Measurements from ENCODE around the gene ACYP2. TPM values are rescaled to one million over a fixed set of nuclear protein-coding genes. Genes with fewer than 3 reads are reported as not detected.
"Not testable (repeated sequence)": the region's sequence is repeated elsewhere in the genome, so short reads cannot be mapped to it uniquely, and the experiment has no call there.

ACYP2 gene
- total RNA-seq, 1 donor = 10.7 TPM

GRCh38 chr2:54318821-54319220, 203.4 kb downstream of the ACYP2 start:
- Histone ChIP-seq H3K9me3 (ENCODE audit: low read depth, low read length) (no peaks in the 10 kb centered on the region), H3K4me3 (ENCODE audit: low read length) (no peak overlapping the region), H3K4me1 (ENCODE audit: insufficient read depth, low read length) (no peaks in the 10 kb centered on the region), H3K27me3 (ENCODE audit: insufficient read depth, low read length) (peaks cover 3% of the 10 kb centered on the region)

DNA sequence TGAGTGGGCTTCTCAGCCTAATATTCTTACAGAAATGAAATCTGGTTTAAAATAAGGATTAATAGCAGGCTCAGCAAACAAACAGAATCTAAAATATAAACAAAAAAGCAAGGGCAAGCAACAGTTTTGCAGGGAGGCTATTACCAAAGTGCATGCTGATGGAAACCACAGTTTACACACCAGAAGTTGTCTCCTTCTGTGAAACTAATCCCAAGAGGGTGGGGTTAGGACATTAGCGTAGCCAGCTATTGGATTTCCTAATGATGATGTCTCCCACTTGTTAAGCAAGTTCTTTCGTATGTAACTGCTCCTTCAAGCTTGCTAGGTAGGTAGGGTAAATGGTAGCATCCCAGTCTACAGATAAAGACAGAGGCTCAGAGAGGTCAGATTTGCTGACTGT, 205.6 kb downstream of the ACYP2 start:
- H3K4me3 ChIP-seq (ENCODE audit: low read length) = no peak overlapping the region
- peaks cover 3% of the 10 kb centered on the region for H3K27me3 ChIP-seq (ENCODE audit: insufficient read depth, low read length)
- no peaks in the 10 kb centered on the region for H3K4me1 ChIP-seq (ENCODE audit: insufficient read depth, low read length)
- no peaks in the 10 kb centered on the region for H3K9me3 ChIP-seq (ENCODE audit: low read depth, low read length)

- H3K27me3 ChIP-seq (ENCODE audit: insufficient read depth, low read length); H3K4me1 ChIP-seq (ENCODE audit: insufficient read depth, low read length); H3K9me3 ChIP-seq (ENCODE audit: low read depth, low read length); H3K4me3 ChIP-seq (ENCODE audit: low read length): not testable (repeated sequence)
Observed at GRCh38 chr2:54324517-54324916, 209.1 kb downstream of the ACYP2 start.

DNA sequence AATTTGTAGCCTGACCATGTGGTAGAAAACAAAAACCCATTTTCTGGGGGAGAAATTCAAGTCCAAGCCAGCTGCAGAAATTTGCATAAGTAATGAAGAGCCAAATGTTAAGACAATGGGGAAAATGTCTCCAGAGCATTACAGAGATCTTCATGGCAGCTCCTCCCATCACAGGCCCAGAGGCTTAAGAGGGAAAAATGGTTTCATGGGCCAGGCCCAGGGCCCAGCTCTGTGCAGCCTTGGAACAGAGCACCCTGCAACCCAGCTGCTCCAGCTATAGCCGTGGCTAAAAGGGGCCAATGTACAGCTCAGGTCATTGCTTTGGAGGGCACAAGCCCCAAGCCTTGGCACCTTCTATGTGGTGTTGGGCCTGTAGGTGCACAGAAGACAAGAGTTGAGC, 209.7 kb downstream of the ACYP2 start:
- H3K4me3 ChIP-seq (ENCODE audit: low read length) = no peak overlapping the region
- no peaks in the 10 kb centered on the region for H3K9me3 ChIP-seq (ENCODE audit: low read depth, low read length)
- peaks cover 4% of the 10 kb centered on the region for H3K4me1 ChIP-seq (ENCODE audit: insufficient read depth, low read length)
- peaks cover 14% of the 10 kb centered on the region for H3K27me3 ChIP-seq (ENCODE audit: insufficient read depth, low read length)

GRCh38 chr2:54329482-54330161, 214.2 kb downstream of the ACYP2 start:
- peaks cover 25% of the 10 kb centered on the region for H3K27me3 ChIP-seq (ENCODE audit: insufficient read depth, low read length)
- H3K9me3 ChIP-seq (ENCODE audit: low read depth, low read length) = no peaks in the 10 kb centered on the region
- H3K4me1 ChIP-seq (ENCODE audit: insufficient read depth, low read length) = peaks cover 16% of the 10 kb centered on the region
- no peak overlapping the region for H3K4me3 ChIP-seq (ENCODE audit: low read length)

DNA sequence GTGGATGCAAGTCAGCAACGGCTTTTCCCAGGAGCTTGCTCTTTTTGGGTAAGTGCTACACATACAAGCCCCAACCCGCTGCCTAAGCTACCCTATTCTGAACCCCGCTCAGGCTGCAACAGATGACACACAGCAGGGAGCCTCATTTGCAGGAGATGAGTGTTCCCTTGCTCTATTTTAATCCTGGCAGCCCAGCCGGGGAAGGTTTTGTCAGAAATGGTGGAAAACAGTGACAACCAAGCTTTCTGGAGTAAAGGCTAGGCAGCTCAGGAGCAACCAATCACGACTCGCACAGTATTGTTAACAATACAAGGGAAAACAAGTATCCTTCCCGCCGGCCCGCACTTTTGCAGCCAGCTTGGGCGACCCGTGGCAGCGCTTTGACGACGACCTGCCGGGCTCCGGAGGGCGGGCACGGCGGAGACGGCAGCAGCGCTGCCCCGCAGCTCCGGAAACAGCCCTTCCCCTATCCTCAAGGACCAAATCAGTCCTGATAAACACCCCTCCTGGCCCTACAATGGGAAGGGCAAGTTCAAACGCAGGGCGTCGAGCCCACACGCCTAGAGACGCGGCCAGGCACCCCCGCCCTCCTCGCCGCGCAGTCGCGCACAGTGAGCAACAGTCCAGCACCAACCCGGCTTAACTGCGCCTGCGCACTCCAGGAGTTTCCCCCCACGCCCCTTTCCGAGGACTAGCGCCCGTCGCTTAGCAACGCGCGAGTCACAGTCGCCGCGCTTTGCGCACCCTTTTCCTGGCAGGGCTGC, 214.9 kb downstream of the ACYP2 start:
- Histone ChIP-seq H3K27me3 (ENCODE audit: insufficient read depth, low read length) (peaks cover 25% of the 10 kb centered on the region), H3K4me3 (ENCODE audit: low read length) (peak overlapping the region; percentile 32), H3K9me3 (ENCODE audit: low read depth, low read length) (no peaks in the 10 kb centered on the region), H3K4me1 (ENCODE audit: insufficient read depth, low read length) (peaks cover 16% of the 10 kb centered on the region)

DNA sequence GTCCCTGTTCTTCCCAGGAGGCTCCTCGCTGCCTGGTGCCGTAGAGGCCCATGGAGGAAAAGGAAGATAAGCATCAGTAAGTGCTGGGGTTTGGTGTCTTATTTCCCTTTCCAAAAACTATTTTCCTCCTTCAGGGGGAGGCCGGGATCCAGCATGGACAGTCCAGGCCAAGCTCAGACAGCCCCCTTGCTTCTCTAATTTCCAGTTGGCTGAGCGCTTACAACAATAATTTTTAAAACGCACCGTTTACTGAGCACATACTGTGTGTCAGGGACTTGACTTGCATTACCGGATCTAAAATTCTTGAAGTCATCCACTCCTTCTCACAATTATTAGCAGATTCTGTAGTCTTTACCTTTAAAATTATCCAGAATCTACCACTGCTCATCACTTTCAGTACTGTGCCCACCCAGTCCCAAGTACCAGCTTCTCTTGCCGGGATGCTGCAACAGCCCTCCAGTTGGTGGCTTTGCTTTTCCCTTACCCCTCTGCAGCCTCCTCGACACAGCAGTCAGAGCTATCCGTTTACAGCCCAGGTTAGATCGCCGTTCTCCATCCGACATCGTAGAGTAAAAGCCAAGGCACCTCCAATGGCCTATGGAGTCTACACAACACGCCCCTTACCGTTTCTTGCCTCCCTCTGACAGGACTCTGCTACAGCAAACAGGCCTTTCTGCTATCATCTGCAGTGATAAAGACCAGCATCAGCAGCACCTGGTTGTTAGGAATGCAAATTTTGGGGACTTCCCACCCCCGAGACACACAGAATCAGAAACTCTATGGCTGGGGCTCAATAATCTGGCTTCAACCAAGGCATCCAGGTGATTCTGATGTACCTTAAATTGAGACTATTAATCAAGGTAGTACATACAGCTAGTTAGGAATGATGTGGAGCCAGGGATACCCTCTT, 215.8 kb downstream of the ACYP2 start:
- Histone ChIP-seq H3K4me1 (ENCODE audit: insufficient read depth, low read length) (peaks cover 16% of the 10 kb centered on the region), H3K27me3 (ENCODE audit: insufficient read depth, low read length) (peaks cover 25% of the 10 kb centered on the region), H3K4me3 (ENCODE audit: low read length) (peak overlapping the region; percentile 32), H3K9me3 (ENCODE audit: low read depth, low read length) (no peaks in the 10 kb centered on the region)

DNA sequence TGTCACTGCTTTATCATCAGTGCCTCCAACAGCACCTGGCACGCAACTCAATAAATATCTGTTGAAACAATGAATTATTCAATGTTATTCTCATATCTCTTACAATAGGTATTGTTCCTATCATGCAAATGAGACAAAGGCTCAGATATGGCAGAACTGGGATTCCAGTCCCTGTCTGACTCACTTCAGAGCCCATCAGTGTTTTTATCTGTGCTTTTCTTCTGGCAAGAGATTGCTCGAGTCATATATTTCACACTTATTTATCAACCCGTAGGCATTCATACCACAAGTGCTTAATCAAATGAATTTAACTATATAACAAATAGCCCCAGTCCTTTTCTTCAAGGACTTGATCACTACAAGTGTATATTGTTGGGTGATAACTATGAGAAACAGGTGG, 217.0 kb downstream of the ACYP2 start:
- peaks cover 25% of the 10 kb centered on the region for H3K27me3 ChIP-seq (ENCODE audit: insufficient read depth, low read length)
- no peak overlapping the region for H3K4me3 ChIP-seq (ENCODE audit: low read length)
- peaks cover 16% of the 10 kb centered on the region for H3K4me1 ChIP-seq (ENCODE audit: insufficient read depth, low read length)
- H3K9me3 ChIP-seq (ENCODE audit: low read depth, low read length) = no peaks in the 10 kb centered on the region

DNA sequence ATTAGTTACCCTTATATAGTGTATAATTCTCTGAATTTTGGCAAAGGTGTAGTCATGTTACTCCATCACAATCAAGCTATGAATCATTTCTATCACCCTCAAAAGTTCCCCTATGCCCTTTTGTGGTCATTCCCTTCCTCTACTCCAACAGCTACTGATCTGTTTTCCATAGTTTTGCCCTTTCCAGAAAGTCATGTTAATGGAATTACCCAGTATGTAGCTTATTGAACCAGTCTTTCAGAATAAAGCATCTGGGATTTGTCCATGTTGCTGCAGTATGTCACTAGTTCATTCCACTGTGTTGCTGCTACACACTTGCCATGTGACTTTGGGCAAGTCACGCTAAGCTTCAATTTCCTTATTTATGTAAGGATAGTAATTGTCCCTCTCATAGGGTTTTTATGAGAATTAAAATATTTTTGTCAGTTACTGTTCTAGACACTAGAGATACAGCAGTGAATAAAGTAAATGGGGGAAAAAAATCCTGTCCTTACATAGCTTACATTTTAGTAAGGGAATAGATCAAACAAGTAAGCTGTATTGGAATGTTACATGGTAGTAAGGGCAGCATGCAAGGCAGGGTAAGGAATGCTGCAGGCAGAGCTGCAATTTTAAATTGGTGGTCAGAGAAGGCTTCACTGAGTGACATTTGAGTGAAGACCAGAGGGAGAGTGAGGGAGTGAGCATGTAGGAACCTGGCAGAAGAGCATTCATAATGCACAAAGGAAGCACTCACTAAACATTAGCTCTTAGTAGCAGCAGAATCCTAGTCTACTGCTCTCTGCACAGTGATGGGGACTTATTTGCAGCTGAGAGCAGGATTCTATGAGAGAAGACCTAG, 220.9 kb downstream of the ACYP2 start:
- peaks cover under 1% of the 10 kb centered on the region for H3K4me1 ChIP-seq (ENCODE audit: insufficient read depth, low read length)
- H3K27me3 ChIP-seq (ENCODE audit: insufficient read depth, low read length) = peaks cover 7% of the 10 kb centered on the region
- no peaks in the 10 kb centered on the region for H3K9me3 ChIP-seq (ENCODE audit: low read depth, low read length)
- no peak overlapping the region for H3K4me3 ChIP-seq (ENCODE audit: low read length)

DNA sequence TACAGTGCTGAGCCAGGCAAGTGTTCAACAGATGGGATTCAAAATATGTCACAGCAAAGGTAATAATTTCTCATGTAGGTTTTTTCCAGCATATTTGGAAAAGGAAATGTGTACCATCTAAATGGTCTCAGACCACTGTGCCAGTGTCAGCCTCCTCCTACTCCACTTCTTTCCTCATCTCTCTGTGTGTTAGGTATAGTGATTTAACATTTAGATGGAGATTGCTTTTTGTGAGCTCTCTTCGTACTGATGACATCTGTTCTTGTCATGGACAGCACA, 221.5 kb downstream of the ACYP2 start:
- Histone ChIP-seq H3K4me3 (ENCODE audit: low read length) (no peak overlapping the region), H3K9me3 (ENCODE audit: low read depth, low read length) (no peaks in the 10 kb centered on the region), H3K4me1 (ENCODE audit: insufficient read depth, low read length) (no peaks in the 10 kb centered on the region), H3K27me3 (ENCODE audit: insufficient read depth, low read length) (peaks cover 2% of the 10 kb centered on the region)

DNA sequence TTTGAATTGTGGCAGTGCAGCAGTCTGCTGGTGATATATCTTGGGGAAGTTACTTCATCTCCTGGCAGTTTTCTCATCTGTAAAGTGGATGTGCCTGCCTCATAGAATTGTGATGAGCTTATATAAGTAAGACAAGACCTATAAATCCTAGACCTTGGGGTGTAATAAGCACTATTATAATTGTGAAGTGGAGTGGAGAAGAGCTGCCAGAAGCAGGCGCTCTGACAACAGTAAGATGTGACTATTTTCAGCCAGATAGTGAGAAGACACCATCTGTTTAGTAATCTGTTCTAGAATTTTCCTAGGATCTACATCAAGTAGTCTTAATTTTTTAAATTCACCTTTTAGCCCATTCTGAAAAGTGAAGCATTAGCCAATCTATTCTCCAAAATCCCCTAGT, 226.2 kb downstream of the ACYP2 start:
- Histone ChIP-seq H3K9me3 (ENCODE audit: low read depth, low read length) (no peaks in the 10 kb centered on the region), H3K4me3 (ENCODE audit: low read length) (no peak overlapping the region), H3K27me3 (ENCODE audit: insufficient read depth, low read length) (peaks cover 10% of the 10 kb centered on the region), H3K4me1 (ENCODE audit: insufficient read depth, low read length) (no peaks in the 10 kb centered on the region)

GRCh38 chr2:54342603-54343002, 227.2 kb downstream of the ACYP2 start:
- Histone ChIP-seq H3K4me1 (ENCODE audit: insufficient read depth, low read length) (no peaks in the 10 kb centered on the region), H3K27me3 (ENCODE audit: insufficient read depth, low read length) (peaks cover 10% of the 10 kb centered on the region), H3K4me3 (ENCODE audit: low read length) (no peak overlapping the region), H3K9me3 (ENCODE audit: low read depth, low read length) (no peaks in the 10 kb centered on the region)

DNA sequence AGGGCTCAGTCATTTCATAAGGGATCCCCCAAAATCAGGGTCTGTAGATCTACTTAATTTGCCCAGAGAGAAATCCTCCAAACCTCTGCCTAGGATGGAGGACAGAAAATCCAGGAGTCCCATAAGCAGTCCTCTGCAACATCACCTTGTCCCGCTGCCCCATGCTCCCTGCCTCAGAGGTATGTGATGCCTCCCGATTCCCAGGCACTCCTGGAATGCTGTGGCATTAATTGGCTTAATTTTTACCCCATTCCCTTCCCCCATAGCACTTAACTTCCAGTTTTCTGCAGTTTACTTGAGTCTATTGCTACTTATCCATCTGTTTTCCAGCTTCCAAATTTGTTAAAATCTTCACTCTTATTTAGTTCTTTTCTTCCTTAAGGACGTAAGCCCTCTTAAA, 232.2 kb downstream of the ACYP2 start:
- H3K4me3 ChIP-seq (ENCODE audit: low read length) = no peak overlapping the region
- no peaks in the 10 kb centered on the region for H3K9me3 ChIP-seq (ENCODE audit: low read depth, low read length)
- H3K27me3 ChIP-seq (ENCODE audit: insufficient read depth, low read length) = peaks cover 14% of the 10 kb centered on the region
- H3K4me1 ChIP-seq (ENCODE audit: insufficient read depth, low read length) = no peaks in the 10 kb centered on the region

DNA sequence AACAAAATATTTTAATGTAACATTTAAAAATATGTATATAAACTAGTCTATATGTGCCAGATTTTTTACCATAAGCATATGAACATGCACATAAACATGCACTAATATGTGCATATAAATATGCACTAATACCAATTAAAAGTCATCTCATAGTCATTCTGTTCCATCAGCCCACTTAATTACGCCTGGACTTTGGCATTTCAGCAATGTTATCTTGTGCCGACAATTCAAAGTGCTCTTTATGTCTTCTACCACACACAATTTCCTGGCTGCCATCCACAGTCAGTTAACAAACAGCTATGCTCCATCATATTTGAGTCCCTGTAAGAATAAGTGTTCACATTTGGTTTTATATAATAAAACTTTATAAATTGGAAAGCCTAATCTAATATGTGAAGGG, 233.2 kb downstream of the ACYP2 start:
- H3K27me3 ChIP-seq (ENCODE audit: insufficient read depth, low read length) = peaks cover 10% of the 10 kb centered on the region
- no peaks in the 10 kb centered on the region for H3K4me1 ChIP-seq (ENCODE audit: insufficient read depth, low read length)
- no peak overlapping the region for H3K4me3 ChIP-seq (ENCODE audit: low read length)

More for the DNA sequence above, 233.2 kb downstream of the ACYP2 start:
- no peaks in the 10 kb centered on the region for H3K9me3 ChIP-seq (ENCODE audit: low read depth, low read length)

Measured in mononuclear cell (primary cell).